HG03520 (cell line): ENCODE results near the gene MPV17.
"Not testable (repeated sequence)": the region's sequence is repeated elsewhere in the genome, so short reads cannot be mapped to it uniquely, and the experiment has no call there.

ENCODE experiments used
- ATAC-seq: cut with Tn5 transposase; IDR thresholded peaks from one replicate; pipeline ENCODE4 v1.9.1; 2021; ENCODE audit warnings: mild to moderate bottlenecking, moderate library complexity; ENCODE audit not compliant: unreplicated experiment

MPV17 gene

DNA sequence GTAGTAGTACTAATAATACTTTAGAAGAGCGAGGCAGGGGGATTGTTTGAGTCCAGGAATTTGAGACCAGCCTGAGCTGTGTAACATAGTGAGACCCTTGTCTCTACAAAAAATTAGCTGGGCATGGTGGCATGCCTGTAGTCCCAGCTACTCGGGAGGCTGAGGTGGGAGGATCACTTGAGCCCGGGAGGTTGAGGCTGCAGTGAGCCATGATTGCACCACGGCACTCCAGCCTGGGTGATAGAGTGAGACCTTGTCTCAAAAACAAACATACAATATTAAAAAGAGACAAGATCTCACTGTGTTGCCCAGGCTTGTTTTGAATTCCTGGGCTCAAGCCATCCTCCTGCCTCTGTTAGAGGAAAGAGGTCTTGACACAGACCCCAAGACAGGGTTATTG, 22.3 kb downstream of the MPV17 start:
- not testable (repeated sequence) for ATAC-seq

DNA sequence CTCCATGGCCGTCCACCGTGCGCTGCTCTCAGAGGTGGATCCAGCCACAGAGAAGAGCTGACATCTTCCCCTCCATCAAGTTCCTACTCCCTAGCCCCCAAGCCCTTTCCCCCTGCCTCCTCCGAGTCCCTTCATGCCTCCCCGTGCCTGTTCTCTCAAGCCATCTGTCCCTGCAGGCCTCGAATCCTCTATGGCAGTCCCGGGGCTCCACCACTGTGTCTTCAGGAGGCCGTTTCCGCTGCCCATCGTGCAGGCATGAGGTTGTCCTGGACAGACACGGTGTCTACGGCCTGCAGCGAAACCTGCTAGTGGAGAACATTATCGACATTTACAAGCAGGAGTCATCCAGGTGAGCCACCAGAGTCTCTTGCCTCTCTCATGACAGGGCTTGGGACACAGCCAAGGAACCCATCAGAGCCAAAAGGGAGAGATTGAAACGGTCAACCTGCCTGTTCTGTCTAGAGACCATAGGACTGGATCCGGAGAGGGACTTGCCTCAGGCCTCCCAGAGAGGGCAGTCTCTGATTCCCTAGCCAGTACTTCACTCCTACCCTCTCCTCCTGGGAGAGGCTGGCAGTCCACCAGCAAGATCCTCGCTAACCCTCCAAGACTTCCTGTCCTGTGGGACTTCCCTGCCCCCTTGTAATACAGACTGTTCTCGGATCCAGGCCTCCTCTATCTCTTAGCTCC, 24.4 kb downstream of the MPV17 start:
- ATAC-seq, result no peak

DNA sequence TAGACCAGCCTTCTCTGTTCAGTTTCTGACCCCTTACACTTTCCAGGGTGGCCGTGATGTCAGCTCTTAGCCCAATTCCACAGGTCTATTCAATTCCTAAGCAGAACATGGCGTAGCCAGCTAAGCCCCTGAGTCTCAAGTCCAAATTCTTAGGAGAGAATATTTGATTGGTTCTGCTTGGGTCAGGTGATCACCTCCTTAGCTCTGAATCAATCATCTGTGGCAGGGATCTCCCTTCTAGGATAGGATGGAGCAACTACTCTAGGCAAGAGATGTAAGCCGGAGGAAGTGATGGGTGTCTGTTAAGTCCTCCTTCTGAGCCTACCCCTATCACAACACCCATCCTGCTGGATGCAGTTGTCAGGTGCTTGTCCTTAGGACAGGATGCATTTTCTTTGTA, 25.7 kb downstream of the MPV17 start:
- ATAC-seq, result no peak

DNA sequence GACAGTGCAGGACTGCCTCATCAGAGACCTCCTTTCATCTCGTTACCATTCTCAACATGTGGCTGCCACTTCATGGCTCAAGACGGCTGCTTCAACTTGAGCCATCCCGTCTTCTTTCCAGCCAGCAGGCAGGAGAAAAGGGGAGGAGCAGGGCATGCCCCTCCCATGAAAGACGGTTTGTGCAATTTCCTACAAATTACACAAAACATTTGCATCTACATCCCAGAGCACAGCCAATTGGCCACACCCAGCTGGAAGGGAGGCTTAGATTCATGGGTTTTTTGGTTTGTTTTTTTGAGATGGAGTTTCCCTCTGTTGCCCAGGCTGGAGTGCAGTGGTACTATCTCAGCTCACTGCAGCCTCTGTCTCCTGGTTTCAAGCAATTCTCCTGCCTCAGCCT, 26.4 kb downstream of the MPV17 start:
- no peak for ATAC-seq

DNA sequence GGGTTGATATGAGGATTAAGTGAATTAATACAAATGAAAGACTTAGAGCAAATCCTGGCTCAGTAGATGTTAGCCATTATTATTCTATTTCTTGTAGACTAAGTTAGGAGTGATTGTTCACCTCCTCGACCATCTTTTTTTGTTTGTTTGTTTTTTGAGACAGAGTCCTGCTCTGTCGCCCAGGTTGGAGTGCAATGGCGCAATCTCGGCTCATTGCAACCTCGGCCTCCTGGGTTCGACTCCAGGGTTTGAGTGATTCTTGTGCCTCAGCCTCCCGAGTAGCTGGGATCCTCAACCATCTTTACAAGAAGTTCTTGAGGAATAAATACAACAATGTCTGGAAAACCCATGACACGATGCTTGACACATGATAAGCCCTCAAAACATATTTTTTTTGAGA, 28.0 kb downstream of the MPV17 start:
- ATAC-seq, result no peak

DNA sequence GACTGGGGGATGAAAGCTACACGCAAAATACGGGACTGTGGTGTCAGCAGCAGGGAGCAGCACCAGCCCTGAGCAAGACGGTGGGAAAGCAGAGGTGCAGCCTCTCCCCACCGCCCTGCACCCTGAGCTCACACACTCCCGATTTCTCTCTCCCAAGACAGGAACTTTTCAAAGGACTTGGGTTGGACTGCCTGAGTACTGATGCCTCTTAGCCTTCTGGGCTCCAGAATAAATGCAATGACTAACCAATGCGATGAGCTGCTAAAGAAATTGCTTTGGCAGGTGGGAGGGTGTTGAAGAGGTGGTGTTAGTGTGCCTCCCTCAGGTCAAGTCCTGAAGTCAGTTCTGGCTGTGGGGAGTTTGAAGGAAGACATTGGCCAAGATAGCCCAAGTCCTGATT, 31.0 kb downstream of the MPV17 start:
- ATAC-seq, result no peak

DNA sequence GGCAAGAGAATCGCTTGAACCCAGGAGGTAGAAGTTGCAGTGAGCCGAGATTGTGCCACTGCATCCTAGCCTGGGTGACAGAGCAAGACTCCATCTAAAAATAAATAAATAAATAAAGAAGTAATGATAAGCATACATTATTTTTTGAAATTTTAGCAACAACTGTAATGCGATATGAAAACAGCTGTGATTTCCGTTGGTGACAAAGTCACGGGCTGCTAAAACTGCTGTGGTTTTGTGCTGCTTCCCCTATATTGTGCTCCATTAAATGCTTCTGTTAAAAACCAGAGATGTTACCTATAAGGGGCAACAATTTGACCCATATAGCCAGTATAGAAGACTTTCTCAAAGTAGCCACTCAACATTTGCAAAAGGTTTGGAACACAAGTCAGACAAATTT, 32.3 kb downstream of the MPV17 start:
- no peak for ATAC-seq

DNA sequence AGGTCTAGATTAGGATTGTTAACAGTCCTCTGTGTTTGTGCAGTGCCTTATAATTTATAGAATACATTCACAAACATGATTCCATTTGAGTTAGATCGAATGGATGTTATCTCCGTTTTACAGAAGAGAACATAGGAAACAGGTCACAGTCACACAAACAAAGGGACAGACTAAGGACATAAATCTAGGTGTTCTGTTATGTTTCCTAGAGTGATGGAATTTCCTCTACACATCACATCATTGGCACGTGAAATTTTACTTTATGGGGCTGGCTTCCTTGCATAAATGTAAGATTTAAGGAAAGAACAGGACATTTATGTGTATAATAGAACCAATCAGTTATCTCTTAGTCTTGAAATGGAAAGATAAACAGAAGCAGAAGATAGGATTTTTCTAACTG, 34.3 kb downstream of the MPV17 start:
- ATAC-seq, result no peak

DNA sequence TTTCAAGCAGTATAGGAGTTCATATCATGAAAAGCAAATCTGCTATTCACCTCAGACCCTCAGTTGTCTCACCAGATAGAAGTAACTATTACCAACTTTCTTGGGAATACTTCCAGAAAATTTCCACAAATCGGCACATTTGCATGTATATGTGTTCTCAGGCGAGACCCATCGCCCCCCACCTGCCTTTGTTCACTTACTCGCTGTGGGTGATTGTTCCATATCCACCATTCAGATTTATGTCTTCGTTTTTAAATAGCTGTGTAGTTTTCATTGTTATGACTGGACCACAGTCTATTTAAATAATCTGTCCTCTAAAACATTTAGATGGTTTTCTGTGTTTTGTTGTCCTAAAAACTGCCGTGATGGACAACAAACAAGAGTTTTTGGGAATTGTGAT, 37.4 kb downstream of the MPV17 start:
- no peak for ATAC-seq

DNA sequence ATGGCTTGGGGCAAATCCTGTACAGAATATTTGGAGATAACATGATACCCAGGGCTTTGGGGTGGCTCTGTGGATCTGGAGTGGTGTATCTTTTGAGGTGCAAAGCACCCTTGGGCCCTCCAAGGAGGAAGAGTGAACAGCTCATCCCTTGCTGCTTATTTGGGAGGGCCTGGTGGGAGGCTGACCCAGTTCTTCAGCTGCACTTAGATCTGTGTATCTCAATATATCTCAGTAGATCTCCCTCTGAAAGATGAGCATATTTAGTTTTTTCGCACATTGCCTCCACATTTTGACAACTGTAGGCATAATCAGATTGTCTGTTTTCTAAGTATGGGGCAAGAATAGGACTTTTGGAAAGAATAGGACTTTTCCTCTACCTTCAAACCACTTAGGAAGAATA, 37.9 kb downstream of the MPV17 start:
- no peak for ATAC-seq

DNA sequence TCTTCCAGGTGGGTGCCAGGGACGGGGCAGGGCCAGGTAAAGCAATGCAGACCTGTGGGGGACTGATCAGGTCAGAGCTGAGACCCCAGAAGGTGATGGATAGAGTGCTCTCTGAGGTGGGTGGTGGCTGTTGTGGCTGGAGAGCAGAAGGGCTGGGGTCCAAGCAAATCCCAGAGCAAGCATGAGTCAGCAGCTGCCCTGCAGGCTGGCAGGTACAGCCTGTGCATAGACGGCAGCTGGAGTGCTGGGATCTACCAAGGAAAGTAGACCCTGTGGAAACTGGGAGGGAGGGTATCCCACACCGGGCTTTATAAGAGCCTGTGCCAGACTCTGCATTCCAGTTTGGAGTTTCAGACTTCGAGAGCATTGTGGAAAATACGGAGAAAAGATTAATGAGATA, 40.0 kb downstream of the MPV17 start:
- ATAC-seq, result no peak

DNA sequence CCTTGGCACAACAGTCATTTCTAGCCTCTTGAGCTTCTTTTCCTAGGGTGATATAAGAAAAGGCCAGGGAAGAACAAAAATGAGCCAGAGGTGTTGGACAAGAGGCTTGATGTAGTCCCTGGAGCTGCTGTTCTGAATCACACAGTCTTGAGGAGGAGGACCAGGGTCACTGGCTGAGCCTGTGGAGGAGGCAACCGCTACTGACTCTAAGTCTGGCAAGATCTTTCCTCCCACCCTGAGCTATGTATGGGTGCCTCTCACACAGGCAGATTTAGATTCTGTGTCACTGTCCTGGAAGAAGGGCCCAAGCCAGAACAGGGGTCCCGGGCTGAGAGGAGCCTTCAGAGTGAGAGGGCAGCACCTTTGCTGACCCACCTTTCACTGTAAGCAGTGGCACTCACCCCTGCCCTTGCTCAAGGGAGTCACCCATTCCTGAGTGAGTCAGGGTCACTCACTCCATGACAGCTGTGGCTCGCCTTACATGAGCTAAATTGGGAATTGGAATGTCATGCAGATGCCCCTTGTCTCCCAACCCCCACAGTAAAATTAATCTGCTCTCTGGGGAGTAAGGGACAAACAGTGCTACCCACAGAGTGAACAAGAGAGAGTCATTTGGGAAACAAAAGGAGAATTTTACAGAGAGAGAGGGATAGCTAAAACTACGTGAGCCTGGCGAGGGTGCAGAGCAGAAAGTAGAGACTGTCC, 40.9 kb downstream of the MPV17 start, which contains the start of gene TRIM54:
Gene TRIM54 (plus strand): TSS at position 575 of the 705 bp plus-strand sequence. CDS start 303 bp downstream, outside the sequence.
- no peak for ATAC-seq

DNA sequence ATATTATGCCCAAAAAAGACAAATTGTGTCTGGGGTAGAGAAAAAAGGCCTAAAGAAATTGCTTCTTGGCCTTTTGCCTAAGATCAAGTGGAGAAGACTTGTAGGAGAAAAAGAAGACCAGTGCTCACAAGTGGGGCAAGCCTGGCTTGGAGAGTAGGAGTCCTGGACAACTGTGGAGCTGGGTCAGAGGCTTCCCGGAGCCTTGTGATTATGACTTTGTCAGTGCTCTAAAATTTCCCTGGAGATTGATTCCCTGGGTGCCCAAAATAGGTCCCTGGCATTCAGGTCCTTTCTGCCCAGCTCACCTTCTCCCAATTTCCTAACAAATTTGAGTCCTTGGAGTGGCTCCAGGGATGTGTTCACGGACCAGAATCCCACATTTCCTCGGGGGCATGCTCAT, 41.5 kb downstream of the MPV17 start:
- ATAC-seq, result no peak

DNA sequence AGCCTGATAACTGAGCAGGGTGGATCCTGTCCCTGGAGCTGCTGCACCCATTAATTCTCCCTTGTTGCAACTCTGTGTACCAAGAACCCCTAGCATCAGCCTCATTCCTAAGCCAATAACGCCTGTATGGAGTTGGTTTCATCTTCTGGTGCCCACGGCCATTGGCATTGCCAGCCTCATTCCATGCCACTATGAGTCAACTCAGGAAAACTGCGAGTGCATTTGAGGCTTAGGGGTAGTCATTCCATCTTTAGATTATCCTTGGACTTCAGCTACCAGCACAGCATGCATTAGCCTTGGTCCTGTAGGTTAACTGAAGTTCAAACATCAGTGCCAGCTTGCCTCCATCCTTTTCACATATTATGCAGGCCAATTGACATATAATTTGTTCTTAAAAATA, 42.1 kb downstream of the MPV17 start:
- ATAC-seq, result no peak

DNA sequence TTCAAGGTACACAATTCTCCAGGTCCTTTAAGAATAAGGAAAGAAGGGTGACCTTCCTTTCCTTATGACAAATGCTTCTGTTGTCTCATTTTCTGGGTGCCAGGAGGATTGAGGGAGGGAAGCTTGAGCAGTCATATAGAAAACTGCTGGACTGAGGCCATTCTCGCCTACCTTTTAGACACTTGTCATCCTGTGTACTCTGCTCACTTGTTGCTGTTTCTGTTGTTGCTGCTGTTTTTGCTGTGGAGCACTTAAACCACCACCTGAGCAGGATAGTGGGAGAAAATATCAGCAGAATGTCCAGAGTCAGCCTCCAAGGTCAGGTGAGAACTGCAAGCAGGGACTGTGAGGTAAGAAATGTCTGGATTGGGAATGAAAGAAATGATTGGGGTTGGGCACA, 44.9 kb downstream of the MPV17 start:
- ATAC-seq, result no peak

DNA sequence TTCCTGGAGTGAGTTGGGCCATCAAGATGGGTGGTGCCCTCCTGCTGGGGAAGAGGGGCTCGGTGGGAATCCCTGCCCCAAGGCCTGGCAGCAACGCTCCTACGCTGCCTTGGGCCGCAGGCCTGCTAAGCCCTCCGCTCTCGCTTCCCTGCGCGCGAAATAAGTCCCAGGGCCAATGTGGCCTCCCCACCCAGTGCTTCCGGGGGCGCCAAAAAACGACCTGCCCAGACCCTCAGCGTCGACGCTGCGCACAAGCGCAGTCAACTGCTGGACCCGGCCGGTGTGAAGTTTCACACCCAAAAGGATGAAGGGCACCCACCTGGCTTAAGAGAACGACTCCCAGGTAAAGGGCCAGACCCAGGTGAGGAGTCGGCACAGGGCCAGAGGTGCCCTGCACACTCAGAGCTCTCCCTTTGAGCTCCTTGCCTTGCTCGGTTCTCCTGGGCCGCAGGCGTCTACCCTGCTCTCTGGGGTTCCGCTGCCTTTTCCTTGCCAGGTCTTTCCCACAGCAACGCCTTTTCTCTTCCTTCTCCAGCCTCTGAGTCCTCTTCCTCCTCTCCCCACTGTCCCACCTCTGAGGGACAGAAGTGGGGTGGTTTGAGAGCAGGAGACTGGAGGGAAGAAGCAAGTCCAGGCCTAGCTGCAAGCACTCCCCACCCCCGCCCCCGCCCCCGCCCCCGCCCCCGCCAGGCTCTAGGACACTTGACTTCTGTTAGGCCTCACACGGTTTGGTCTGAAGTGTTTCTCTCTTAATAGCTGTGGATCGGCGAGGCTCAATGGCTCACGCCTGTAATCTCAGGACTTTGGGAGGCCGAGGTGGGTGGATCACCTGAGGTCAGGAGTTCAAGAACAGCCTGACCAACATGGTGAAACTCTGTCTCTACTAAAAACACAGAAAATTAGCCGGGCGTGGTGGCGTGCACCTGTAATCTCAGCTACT, 47.4 kb downstream of the MPV17 start, which contains the start of gene DNAJC5G:
Gene DNAJC5G (plus strand): TSS at position 223 of the 940 bp plus-strand sequence. CDS start 1,296 bp downstream, outside the sequence.
- no peak for ATAC-seq

DNA sequence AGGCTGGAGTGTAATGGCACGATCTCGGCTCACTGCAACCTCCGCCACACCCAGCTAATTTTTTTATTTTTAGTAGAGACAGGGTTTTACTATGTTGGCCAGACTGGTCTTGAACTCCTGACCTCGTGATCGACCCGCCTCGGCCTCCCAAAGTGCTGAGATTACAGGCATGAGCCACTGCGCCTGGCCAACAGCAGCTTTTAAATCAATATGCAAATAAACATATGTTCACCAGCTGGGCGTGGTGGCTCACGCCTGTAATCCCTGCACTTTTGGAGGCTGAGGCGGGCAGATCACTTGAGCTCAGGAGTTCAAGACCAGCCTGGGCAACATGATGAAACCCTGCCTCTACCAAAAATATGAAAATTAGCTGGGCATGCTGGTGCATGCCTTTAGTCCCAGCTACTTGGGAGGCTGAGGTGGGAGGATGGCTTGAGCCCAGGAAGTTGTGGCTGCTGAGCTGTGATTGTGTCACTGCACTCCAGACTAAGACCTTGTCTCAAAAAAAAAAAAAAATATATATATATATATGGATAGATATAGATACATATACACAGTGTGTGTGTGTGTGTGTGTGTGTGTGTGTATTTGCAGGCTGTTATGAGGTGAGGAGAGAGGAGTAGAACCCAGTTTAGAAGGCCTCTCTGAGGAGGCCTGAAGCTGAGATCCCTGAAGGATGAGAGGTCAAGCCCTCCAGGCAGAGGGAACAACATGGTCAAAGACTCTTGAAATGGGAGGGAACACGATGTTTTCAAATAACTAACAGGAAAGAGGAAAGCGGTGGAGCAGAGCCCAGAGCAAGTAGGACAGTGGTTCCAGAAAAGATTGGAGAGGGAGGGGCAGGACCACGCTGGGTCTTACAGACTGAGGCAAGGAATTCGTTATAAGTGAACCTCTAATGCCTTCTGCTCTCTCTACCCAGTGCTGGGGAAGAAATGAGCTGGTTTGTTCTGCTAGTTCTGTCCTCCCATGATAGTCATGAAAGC, 50.1 kb downstream of the MPV17 start:
- ATAC-seq, result not testable (repeated sequence)

DNA sequence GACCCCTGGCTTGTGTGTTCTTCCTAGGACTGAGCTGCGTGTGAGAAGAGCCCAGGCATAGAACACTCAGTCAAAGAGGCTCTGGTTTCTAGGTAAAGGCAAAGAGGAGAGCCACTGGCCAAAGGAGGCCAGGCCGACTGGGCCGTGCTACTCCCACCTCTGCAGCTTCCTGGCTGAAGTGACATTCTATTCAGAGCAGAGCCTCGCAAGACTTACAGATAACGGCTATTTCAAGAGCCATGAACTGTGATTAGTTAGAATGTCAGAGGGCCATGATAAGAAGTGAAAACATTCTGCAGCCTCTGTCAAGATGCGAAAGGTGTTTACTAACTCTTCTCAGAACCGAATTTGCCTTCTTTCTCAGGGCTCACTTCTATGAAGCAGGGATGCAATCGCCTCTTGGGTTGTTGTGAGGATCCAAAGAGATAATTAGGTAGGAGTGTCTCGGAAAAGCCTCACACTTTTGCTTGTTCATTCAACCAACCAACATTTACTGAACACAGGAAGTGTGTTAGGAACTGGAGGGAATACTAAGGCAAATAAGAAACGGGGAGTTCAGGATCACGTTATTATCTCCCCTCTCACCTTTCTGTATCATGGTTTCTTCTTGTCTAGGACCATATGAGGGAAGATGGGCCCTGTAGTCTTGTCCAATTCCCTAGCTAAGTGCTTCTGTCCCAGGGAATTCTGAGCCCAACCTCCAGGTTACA, 51.1 kb downstream of the MPV17 start:
- no peak for ATAC-seq

DNA sequence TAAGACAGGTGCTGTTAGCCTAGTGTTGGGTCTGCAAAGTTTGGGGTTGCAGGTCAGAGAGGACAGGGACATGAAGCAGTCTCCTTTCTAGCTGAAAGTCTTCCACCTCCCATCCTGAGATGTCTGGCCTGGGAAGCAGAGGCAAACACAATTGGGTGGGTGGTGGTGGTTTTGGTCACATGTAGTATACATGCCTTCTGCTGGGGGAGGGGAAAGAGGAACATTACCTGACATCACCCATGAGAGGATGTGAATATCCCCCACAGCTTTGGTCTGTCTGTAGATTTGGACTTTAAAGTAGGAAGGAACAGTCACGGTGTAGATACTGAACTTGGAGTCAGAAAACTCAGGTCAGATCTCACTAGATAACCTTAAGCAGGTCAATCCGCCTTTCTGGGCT, 52.2 kb downstream of the MPV17 start:
- ATAC-seq, result no peak

DNA sequence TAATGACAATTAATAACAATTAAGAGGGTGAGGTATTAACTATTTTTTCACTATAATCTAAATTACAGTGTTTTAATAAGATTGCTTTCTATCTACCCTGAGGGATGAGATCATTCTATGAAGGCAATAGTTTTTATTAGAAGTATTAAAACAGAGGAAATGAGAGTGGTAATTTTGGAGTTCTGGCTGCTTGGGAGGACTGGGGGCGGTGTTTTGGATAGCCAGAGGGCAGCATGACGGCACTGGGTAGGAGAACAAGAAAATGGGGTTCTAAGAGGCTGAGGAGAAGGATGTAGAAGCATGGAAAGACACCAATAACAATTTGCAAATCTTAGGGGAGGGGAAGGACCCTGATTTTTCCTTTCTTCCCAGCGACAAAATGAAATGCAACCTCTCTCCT, 52.8 kb downstream of the MPV17 start:
- ATAC-seq, result no peak
